ENCODE results near the gene DIPK1A. TPM values are rescaled to one million over a fixed set of nuclear protein-coding genes. Genes with fewer than 3 reads are reported as not detected.

DIPK1A gene
- total RNA-seq, 1 experiment from 2014 or later, result 10.5 TPM

GRCh38 chr1:92969517-92969916, 8.3 kb upstream of the DIPK1A start:
- TF ChIP-seq, protein P1, sequence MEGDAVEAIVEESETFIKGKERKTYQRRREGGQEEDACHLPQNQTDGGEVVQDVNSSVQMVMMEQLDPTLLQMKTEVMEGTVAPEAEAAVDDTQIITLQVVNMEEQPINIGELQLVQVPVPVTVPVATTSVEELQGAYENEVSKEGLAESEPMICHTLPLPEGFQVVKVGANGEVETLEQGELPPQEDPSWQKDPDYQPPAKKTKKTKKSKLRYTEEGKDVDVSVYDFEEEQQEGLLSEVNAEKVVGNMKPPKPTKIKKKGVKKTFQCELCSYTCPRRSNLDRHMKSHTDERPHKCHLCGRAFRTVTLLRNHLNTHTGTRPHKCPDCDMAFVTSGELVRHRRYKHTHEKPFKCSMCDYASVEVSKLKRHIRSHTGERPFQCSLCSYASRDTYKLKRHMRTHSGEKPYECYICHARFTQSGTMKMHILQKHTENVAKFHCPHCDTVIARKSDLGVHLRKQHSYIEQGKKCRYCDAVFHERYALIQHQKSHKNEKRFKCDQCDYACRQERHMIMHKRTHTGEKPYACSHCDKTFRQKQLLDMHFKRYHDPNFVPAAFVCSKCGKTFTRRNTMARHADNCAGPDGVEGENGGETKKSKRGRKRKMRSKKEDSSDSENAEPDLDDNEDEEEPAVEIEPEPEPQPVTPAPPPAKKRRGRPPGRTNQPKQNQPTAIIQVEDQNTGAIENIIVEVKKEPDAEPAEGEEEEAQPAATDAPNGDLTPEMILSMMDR (conservative IDR thresholded peaks at IDR 0.05), result no peak
- TF ChIP-seq EZH2 (IDR thresholded peaks at IDR 0.05; ENCODE audit: low read depth), result no peak
- no TSS peak for BruUV-seq (replicated peaks)

GRCh38 chr1:92968138-92969032, 7.1 kb upstream of the DIPK1A start:
- H3K4me2 ChIP-seq, result peak overlapping the region; percentile 12; the same call in 1 of the 2 replicates
- H3K4me1 ChIP-seq (replicated peaks; ENCODE audit: insufficient read depth), result peaks cover 21% of the 10 kb centered on the region
- BruUV-seq (replicated peaks), result no TSS peak
- no peak overlapping the region for H3K4me3 ChIP-seq
- ChIA-PET CTCF (interaction anchor here (0.6 to 1.9 kb wide), 4 partner anchors 22 to 109 kb away, joined by 3 to 6 read pairs (median 4); no protein-coding TSS in a partner anchor), POLR2A (ENCODE audit: unreplicated experiment) (no interaction called here)
- no peaks in the 10 kb centered on the region for H3K27me3 ChIP-seq (ENCODE audit: insufficient read depth, low read depth)
- peaks cover 9% of the 10 kb centered on the region; the same call in 1 of the 2 replicates for H3F3A ChIP-seq (ENCODE audit: insufficient read depth, low read depth)
- no peaks in the 10 kb centered on the region for H4K20me1 ChIP-seq (ENCODE audit: insufficient read depth)
- H3K9me3 ChIP-seq (ENCODE audit: insufficient read depth, low read depth), result no peaks in the 10 kb centered on the region
- peak overlapping the region; percentile 2; the same call in 1 of the 2 replicates for H3K27ac ChIP-seq
- TF ChIP-seq, protein P1 (conservative IDR thresholded peaks at IDR 0.05), result peak; percentile 86
- no peak for TF ChIP-seq EZH2 (IDR thresholded peaks at IDR 0.05; ENCODE audit: low read depth)
- no peaks in the 10 kb centered on the region for H3K9me2 ChIP-seq (ENCODE audit: insufficient read depth)
- no peaks in the 10 kb centered on the region for H3K79me2 ChIP-seq (ENCODE audit: low read depth)
- DNase-seq, result peak in 1 of 2 experiments; percentile 44
- H3K36me3 ChIP-seq (ENCODE audit: low read depth), result no peaks in the 10 kb centered on the region
- H2AFZ ChIP-seq, result no peak overlapping the region
- intact Hi-C loops (cut with micrococcal nuclease; ENCODE audit: unreplicated experiment), result loop anchor here (1.0 kb wide), 1 partner anchor 94 kb away; no protein-coding TSS in a partner anchor

More at GRCh38 chr1:92969517-92969916, 8.3 kb upstream of the DIPK1A start:
- no peaks in the 10 kb centered on the region for H3K36me3 ChIP-seq (ENCODE audit: low read depth)
- H3K4me2 ChIP-seq, result no peak overlapping the region
- H3F3A ChIP-seq (ENCODE audit: insufficient read depth, low read depth), result peaks cover 9% of the 10 kb centered on the region; the same call in 1 of the 2 replicates
- no peak for DNase-seq
- no peak overlapping the region for H3K27ac ChIP-seq
- no peaks in the 10 kb centered on the region for H3K27me3 ChIP-seq (ENCODE audit: insufficient read depth, low read depth)
- H3K4me3 ChIP-seq, result no peak overlapping the region
- CTCF ChIA-PET, result interaction anchor here (0.5 to 1.9 kb wide), 2 partner anchors 21 to 461 kb away, joined by 6 to 9 read pairs; no protein-coding TSS in a partner anchor
- no peaks in the 10 kb centered on the region for H3K79me2 ChIP-seq (ENCODE audit: low read depth)
- H3K4me1 ChIP-seq (replicated peaks; ENCODE audit: insufficient read depth), result peaks cover 15% of the 10 kb centered on the region
- H2AFZ ChIP-seq, result peak overlapping the region; percentile 7; the same call in 1 of the 2 replicates
- POLR2A ChIA-PET (ENCODE audit: unreplicated experiment), result no interaction called here
- intact Hi-C loops (cut with micrococcal nuclease; ENCODE audit: unreplicated experiment), result no loop called here
- H3K9me2 ChIP-seq (ENCODE audit: insufficient read depth), result no peaks in the 10 kb centered on the region
- no peaks in the 10 kb centered on the region for H4K20me1 ChIP-seq (ENCODE audit: insufficient read depth)
- no peaks in the 10 kb centered on the region for H3K9me3 ChIP-seq (ENCODE audit: insufficient read depth, low read depth)

- ChIA-PET CTCF (interaction anchor here (0.6 kb wide), 1 partner anchor 24 kb away, joined by 3 read pairs; no protein-coding TSS in a partner anchor), POLR2A (ENCODE audit: unreplicated experiment) (no interaction called here)
- H3K27me3 ChIP-seq (ENCODE audit: insufficient read depth, low read depth), result no peaks in the 10 kb centered on the region
- H3K4me3 ChIP-seq, result no peak overlapping the region
- H3K4me2 ChIP-seq, result no peak overlapping the region
- no peaks in the 10 kb centered on the region for H3K9me3 ChIP-seq (ENCODE audit: insufficient read depth, low read depth)
- H3K4me1 ChIP-seq (replicated peaks; ENCODE audit: insufficient read depth), result peaks cover 32% of the 10 kb centered on the region
- no peak overlapping the region for H2AFZ ChIP-seq
- no peaks in the 10 kb centered on the region for H3K9me2 ChIP-seq (ENCODE audit: insufficient read depth)
- peaks cover 3% of the 10 kb centered on the region; the same call in 1 of the 2 replicates for H3K79me2 ChIP-seq (ENCODE audit: low read depth)
- DNase-seq, result no peak
- H3K36me3 ChIP-seq (ENCODE audit: low read depth), result no peaks in the 10 kb centered on the region
- no peaks in the 10 kb centered on the region for H4K20me1 ChIP-seq (ENCODE audit: insufficient read depth)
- no peak overlapping the region for H3K27ac ChIP-seq
- peaks cover 13% of the 10 kb centered on the region for H3F3A ChIP-seq (ENCODE audit: insufficient read depth, low read depth)
- intact Hi-C loops (cut with micrococcal nuclease; ENCODE audit: unreplicated experiment), result no loop called here
- BruUV-seq (replicated peaks), result no TSS peak
- TF ChIP-seq, protein P1 (conservative IDR thresholded peaks at IDR 0.05), result no peak
- TF ChIP-seq EZH2 (IDR thresholded peaks at IDR 0.05; ENCODE audit: low read depth), result no peak
Observed at GRCh38 chr1:92964998-92965397, 3.7 kb upstream of the DIPK1A start.

All from PC-9 (cell line).